HG03442 (cell line): ENCODE measurements around the gene TNFSF12.

Experiments
- ATAC-seq: cut with Tn5 transposase; IDR thresholded peaks from one replicate; pipeline ENCODE4 v1.9.1; 2021; ENCODE audit warnings: mild to moderate bottlenecking, moderate library complexity; ENCODE audit not compliant: unreplicated experiment

The TNFSF12 gene

DNA sequence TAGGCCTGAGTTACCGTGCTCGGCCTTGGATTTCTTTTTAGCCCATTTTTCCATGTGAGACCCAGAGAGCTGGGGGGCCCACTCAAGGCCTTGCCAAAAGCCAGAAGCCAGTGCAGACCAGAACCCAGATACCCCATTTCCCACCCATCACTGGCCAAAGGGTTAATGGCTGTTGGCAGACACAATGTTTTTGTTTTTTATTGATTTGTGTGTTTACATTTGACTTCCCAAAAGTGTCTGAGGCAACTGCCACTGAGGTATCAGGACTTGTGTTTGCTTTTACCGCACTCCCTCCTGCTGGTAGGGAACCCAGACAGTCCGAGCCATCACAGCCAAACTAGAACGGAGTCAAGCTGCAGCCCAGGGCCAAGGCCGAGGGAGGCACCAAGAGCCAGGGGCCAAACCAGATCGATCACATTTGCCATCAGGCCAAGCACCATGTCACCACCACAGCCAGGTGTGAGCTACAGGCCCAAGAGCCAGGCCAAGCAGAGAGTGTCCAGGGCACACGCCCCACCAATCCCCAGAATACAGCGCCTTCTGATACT is 7.7 kb upstream of the TNFSF12 start:
- no peak for ATAC-seq

DNA sequence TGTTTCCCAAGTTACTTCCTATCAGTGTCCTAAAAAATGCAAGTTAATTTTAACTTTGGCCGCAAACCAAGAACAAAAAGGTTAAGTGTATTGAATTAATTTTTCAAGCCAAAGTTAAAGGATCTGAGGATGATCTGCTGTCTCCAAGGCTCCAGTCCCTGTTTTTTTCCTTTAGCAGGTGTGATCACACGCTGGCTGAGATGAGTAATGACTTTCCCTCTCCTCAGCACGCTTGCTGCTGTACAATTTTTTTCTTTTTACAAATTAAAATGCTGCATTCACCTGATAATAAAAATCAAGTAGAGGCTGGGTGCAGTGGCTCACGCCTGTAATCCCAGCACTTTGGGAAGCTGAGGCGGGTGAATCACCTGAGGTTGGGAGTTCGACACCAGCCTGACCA is 3.9 kb upstream of the TNFSF12 start:
- no peak for ATAC-seq

DNA sequence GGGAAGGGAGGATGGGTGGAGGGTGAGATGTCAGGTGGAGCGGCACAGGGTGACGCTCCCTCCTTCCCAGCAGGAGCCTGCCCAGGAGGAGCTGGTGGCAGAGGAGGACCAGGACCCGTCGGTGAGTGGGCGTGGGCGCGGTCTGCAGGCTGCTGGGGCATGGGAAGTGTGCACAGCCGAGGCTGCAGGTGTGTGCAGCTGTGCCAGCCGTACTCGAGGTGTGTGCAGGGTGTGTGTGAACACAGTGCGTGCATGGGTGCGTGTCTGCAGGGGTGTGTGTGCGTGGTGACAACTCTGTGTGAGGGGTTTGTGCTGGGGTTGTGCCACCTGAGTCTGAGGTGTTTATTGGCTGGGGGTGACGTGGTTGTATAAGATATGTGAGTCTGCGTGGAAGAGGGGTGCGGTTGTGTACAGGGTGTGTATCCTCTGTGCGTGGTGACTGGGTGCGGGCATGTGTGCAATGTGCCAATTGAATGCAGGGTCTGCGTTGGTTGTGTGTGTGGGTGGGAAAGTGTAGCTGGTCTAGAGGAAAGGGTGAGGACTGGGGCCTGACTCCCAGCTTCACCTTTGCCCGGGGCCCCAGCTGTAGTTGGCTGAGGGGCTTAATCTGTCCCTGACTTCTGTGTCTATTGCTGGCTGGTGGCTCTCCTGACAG is 670 bp downstream of the TNFSF12 start:
- ATAC-seq, result no peak

DNA sequence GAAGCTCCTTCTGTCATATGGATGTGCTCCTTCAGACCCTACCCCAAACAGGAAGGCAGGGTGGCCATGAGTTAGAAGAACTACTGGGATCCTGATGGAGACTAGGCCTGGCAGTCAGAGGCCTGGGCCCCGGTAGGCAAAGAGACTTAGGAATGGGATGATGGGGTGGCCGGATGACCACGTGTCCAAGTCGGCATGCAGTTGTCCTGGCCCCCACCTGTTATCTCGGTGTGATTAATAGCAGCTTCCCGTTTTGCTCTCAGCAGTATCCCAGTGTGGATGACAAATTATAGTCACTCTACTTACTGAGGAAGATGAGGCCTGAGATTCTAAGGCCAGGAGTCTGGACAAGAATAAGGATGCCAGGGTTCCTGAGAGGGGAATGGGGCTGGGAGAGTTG is 1.5 kb downstream of the TNFSF12 start:
- no peak for ATAC-seq

DNA sequence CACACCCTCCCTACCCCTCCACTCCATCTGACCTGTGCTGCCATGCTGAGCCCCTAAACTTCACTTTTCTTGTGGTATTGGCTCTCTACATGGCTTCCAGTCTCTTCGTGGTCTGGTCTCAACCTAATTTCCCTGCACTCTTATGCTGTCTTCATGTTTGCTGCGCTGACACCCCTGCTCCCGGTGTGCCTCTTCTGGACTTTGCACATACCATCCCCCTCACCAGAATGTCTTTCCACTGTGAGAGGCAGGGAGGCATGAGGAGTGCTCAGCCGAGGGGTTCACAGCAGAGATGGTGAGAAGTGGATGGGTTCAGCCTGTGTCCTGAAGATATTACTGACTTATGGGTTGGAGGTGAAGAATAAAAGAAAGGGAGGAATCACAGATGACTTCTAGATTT is 2.5 kb downstream of the TNFSF12 start:
- ATAC-seq, result no peak

DNA sequence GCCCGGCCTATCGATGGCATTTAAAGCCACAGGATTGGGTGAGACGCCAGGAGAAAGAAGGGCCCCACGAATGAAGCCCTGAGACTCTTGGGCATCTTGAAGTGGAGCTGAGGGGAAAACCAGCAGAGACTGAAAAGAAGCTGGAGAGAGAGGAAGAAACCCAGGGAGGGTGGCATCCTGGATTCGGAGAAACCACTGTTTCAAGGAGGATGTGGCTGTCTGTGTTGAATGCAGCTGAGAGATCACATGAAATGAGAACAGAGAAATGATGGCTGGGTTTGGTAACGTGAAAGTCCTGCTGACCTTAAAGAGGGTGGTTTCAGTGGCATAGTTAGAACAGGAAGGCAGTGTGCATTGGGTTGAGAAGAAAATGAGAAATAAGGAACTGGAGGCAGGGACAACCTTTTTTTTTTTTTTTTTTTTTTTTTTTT is 3.8 kb downstream of the TNFSF12 start:
- peak; percentile 47 for ATAC-seq

DNA sequence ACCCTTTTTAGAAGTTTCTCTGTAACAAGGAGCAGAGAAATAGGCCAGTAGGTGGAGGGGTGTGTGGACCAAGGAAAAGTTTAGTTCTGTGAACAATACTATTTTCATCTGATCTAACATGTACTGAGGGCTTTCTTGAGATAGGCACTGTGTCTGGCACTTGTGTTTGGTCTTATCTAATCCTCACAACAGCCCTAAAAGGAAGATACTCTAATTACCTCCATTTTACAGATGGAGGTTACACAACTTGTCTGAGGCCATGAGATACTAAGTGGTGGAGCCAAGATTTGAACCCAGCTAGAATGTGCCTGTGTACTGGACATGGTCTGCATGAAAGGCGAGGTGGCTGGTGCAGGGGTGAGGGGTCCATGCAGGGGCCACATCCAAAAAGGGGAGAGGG is 4.5 kb downstream of the TNFSF12 start:
- ATAC-seq, result no peak

DNA sequence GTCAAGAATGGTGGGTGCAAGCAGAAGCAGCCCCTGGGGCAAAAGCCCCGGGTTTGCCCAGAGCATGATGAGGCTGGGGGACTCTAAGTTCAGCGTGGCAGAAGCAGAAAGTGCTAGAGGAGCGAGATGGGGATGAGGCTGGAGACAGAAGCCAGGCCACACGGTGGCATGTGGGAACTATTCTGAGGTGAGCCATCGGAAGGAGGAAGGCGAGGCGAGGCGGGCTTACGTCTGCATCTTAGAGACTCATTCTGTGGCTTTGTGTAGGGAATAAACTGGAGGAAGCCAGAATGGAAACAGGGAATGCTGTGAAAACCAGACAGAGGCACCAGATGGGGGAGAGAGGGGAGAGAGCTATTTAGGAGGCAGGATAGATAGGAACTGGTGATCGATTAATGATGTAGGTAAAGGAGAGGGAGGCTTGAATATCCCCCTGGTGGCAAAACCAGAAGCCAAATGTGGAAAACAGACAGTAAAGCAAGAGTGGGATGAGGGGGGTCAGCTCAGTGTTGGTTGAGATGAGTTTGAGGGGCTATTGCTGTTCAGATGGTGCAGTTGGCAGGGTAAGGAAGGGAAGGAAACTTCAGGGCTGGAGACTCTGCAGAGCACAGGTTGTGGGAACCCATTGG is 6.6 kb downstream of the TNFSF12 start:
- no peak for ATAC-seq

DNA sequence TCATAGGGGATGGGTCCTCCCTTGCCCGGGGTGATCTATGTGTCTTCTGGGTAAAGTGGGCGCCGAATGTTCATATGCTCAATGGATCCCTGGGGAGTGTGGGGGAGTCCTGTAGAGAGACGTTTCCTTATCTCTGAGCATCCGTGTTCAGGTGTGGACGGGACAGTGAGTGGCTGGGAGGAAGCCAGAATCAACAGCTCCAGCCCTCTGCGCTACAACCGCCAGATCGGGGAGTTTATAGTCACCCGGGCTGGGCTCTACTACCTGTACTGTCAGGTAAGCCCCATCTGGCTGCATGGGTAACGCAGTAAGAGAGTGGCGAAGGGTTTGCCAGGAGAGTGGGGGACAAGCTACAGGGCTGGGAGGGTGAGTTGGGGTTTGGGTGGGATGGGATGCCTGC is 7.8 kb downstream of the TNFSF12 start:
- ATAC-seq, result no peak

DNA sequence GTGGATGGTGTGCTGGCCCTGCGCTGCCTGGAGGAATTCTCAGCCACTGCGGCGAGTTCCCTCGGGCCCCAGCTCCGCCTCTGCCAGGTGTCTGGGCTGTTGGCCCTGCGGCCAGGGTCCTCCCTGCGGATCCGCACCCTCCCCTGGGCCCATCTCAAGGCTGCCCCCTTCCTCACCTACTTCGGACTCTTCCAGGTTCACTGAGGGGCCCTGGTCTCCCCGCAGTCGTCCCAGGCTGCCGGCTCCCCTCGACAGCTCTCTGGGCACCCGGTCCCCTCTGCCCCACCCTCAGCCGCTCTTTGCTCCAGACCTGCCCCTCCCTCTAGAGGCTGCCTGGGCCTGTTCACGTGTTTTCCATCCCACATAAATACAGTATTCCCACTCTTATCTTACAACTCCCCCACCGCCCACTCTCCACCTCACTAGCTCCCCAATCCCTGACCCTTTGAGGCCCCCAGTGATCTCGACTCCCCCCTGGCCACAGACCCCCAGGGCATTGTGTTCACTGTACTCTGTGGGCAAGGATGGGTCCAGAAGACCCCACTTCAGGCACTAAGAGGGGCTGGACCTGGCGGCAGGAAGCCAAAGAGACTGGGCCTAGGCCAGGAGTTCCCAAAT is 8.4 kb downstream of the TNFSF12 start:
- no peak for ATAC-seq

DNA sequence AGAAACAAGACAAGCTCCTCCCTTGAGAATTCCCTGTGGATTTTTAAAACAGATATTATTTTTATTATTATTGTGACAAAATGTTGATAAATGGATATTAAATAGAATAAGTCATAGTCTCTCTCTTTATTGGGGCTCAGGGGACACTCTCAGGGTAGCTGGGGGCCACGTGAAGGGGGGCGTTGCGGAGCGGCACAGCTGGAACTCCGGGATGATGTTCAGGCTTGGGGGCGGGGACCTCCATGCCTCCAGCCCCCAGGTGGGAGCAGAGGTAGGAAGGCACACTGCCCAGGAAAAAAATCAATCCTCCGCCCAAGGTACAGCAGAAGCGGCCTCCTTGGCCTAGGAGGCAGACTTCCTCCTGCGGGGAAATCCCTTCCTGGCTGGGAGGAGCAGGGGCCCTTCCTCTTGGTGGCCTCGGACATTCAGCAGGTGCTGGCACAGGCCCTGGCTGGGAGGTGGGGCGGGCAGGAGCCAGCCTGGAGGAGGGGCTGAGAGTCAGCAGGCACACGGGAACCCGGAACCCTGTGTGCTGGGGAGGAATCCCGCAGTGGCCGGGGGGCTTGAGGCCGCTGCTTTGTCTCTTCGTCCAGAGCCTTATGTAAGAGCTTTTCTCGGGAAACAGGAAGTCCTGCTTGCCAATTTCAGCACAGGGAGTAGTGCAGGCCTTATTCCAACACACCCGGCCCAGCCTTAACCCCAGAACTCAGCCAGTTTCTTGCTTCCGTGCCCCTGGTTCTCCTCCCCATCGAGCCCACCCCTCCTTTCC is 9.1 kb downstream of the TNFSF12 start:
- no peak for ATAC-seq

DNA sequence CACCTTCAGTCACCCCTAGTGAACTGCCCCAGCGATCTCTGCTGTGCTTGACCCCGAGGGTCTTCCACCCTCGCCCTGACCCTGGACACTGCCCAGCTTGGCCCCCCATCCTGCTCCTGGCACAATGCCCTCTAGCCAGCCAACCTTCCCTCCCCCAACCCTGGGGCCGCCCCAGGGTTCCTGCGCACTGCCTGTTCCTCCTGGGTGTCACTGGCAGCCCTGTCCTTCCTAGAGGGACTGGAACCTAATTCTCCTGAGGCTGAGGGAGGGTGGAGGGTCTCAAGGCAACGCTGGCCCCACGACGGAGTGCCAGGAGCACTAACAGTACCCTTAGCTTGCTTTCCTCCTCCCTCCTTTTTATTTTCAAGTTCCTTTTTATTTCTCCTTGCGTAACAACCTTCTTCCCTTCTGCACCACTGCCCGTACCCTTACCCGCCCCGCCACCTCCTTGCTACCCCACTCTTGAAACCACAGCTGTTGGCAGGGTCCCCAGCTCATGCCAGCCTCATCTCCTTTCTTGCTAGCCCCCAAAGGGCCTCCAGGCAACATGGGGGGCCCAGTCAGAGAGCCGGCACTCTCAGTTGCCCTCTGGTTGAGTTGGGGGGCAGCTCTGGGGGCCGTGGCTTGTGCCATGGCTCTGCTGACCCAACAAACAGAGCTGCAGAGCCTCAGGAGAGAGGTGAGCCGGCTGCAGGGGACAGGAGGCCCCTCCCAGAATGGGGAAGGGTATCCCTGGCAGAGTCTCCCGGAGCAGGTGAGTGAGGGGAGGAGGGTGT is 9.9 kb downstream of the TNFSF12 start, which contains the start of gene TNFSF13:
Gene TNFSF13, plus strand, starts transcription at position 207 of the 776 bp plus-strand sequence. Its CDS starts 290 bp downstream, at position 497.
- no peak for ATAC-seq

DNA sequence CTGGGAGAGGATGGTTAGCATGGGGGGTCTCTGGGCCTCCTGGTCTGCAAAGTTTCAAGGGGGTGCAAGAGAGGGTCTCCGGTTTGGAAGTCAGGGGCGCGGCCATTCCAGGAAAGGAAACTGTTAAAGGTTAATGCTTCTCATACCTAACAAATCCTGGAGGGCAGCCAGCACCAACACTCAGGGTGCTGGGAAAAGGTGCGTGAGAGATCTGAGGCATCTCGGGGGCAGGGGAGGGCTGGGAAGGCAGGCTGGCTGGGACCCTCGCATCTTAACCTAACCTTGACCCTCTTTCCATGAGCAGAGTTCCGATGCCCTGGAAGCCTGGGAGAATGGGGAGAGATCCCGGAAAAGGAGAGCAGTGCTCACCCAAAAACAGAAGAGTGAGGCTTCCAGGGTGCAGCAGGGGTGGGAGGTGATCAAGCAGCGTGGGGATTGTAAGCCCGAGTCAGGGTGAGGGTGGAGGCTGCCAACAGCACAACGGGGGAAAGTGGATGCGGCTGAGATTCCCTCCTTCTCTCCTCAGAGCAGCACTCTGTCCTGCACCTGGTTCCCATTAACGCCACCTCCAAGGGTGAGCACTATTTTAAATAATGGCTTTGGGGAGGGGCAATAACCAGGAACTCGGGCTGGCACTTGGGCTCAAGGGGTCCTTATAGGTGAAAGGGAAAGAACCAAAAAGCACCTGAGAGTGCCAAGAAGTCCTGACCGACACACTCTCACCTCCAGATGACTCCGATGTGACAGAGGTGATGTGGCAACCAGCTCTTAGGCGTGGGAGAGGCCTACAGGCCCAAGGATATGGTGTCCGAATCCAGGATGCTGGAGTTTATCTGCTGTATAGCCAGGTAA is 10.7 kb downstream of the TNFSF12 start:
- no peak for ATAC-seq

DNA sequence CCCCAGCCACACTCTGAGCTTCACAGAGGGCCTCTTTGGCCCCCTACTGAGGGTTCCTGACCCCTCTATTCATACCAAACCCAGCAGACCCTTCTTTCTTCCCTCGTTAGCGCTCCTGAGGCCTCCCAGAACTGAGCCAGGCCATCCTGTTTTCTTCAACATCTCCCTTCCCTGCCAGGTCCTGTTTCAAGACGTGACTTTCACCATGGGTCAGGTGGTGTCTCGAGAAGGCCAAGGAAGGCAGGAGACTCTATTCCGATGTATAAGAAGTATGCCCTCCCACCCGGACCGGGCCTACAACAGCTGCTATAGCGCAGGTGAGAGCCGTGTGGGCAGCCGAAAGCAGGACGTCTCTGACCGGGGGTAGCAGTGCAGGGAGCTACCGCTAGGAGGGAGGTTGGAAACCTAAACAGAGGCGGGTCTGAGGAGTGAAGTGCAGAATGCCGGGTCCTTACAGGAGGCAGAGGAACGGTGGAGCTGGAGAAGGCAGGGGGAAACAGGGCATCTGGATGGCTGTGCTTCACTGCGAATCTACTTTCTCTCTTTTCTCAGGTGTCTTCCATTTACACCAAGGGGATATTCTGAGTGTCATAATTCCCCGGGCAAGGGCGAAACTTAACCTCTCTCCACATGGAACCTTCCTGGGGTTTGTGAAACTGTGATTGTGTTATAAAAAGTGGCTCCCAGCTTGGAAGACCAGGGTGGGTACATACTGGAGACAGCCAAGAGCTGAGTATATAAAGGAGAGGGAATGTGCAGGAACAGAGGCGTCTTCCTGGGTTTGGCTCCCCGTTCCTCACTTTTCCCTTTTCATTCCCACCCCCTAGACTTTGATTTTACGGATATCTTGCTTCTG is 11.5 kb downstream of the TNFSF12 start:
- no peak for ATAC-seq

DNA sequence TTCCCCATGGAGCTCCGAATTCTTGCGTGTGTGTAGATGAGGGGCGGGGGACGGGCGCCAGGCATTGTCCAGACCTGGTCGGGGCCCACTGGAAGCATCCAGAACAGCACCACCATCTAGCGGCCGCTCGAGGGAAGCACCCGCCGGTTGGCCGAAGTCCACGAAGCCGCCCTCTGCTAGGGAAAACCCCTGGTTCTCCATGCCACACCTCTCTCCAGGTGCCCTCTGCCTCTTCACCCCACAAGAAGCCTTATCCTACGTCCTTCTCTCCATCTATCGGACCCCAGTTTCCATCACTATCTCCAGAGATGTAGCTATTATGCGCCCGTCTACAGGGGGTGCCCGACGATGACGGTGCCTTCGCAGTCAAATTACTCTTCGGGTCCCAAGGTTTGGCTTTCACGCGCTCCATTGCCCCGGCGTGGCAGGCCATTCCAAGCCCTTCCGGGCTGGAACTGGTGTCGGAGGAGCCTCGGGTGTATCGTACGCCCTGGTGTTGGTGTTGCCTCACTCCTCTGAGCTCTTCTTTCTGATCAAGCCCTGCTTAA is 12.2 kb downstream of the TNFSF12 start:
- peak; percentile 47 for ATAC-seq

DNA sequence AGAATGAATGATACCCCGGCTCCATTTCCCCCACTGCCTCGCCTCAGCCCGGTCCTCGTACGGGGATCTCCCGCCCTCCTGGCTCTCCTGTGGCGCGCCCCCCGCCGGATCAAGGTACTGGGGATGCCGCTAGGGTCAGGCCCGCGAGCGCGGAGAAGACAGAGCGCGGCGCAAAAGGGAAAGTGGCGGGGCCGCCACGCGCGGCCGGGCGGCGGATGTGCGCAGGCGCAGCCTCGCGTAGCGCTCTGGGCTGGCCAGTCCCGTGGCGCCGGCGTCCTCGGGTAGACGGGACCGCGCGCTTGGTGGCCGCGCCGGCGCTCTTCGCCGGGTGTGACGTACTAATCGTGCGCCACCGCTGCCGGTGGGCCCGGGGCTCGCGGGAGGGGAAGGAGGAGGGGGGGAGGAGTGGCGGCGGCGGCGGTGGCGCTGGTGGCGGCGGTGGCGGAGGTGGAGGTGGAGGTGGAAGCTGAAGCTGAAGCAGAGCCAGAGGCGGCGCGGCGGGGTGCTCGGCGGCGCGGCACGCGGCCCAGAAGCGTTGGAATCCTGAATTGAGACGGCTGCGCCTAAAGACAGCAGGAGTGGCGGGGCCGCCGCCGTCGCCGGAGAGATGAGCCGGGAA is 12.8 kb downstream of the TNFSF12 start, which contains the start of gene SENP3:
Gene SENP3, plus strand, starts transcription at position 331 of the 619 bp plus-strand sequence. CDS start 1,158 bp downstream, outside the sequence.
- peak; percentile 59 for ATAC-seq

DNA sequence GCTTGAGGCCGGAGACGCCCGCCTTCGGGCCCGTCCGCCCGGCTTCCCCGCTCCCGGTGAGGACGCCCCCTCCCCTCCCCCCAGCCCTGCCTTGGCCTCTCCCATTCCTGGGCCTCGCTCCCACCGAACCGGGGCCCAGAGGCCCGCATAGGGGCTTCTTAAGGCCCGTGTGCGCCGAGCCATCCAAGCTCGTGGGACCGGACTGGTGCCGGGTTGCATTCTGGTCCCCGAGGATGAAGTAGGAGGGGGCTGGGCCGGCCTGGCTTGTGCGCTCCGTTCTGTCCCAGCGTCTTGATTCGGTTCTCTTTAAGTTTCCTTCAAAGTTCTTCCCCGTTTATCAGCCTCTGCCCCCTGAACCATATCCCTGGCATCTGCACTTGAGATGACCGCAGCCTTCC is 13.3 kb downstream of the TNFSF12 start:
- no peak for ATAC-seq
